Heart left ventricle (tissue), 16 donors: ENCODE data around the gene C1orf116. TPM values are rescaled to one million over a fixed set of nuclear protein-coding genes. Genes with fewer than 3 reads are reported as not detected.

Source experiments
- ATAC-seq, 4 donors: fragments of 200-7000 bp; cut with Tn5 transposase; one replicate each; pipeline ENCODE4 v1.9.1; 2020 to 2022; ENCODE audit warnings: moderate library complexity in 4 of 4, mild to moderate bottlenecking in 3 of 4, moderate number of reproducible peaks in 1 of 4
- DNase-seq, 5 donors: peaks; one replicate each; pipeline ENCODE4 v3.0.0-alpha.2; 2020
- H3K27ac ChIP-seq, 12 donors: fragments of 200-600 bp; sonication (generic) in 4 of 12; one replicate each; pipeline versions ENCODE4 v1.5.0 to v1.8.0; 2016 to 2022; ENCODE audit warnings: mild to moderate bottlenecking in 2 of 12
- H3K27me3 ChIP-seq, 9 donors: fragments of 200-600 bp; sonication (generic) in 2 of 9; one replicate each; pipeline versions ENCODE4 v1.5.1 to v1.8.0; 2016 to 2022; ENCODE audit warnings: mild to moderate bottlenecking in 3 of 9
- H3K36me3 ChIP-seq, 9 donors: fragments of 200-600 bp; sonication (generic) in 2 of 9; one replicate each; pipeline versions ENCODE4 v1.5.0 to v1.8.0; 2018 to 2022; ENCODE audit warnings: mild to moderate bottlenecking in 2 of 9
- H3K4me1 ChIP-seq, 12 donors: fragments of 200-600 bp; sonication (generic) in 4 of 12; one replicate each; pipeline versions ENCODE4 v1.5.0 to v1.8.0; 2016 to 2022; ENCODE audit warnings: mild to moderate bottlenecking in 3 of 12
- H3K4me3 ChIP-seq, 12 donors: fragments of 200-600 bp; sonication (generic) in 4 of 12; one replicate each; pipeline versions ENCODE4 v1.5.0 to v1.8.0; 2017 to 2022; ENCODE audit warnings: mild to moderate bottlenecking in 9 of 12, moderate library complexity in 4 of 12
- H3K9me3 ChIP-seq, 12 donors: fragments of 200-600 bp; sonication (generic) in 4 of 12; one replicate each; pipeline versions ENCODE4 v1.5.0 to v1.8.0; 2016 to 2022; ENCODE audit warnings: mild to moderate bottlenecking in 1 of 12
- POLR2A ChIP-seq, 2 donors: fragments of 450-650 bp; IDR thresholded peaks; one replicate each; pipeline ENCODE4 v1.6.1; 2017; ENCODE audit warnings: antibody characterized with exemption in 2 of 2, mild to moderate bottlenecking in 2 of 2, moderate library complexity in 2 of 2
- WGBS, 4 donors: extraction: QIAGEN DNeasy Blood & Tissue Kit in 2 of 4; methylation state at CpG; one replicate each; pipeline versions ENCODE4 v1.1.5 to v1.1.7; 2013 to 2018; 5-methylcytosine and 5-hydroxymethylcytosine counted together
- intact Hi-C, 10 donors: fragments of 100-400 bp; cut with DNase I; formaldehyde crosslinking; loops; one replicate each; pipeline versions ENCODE4 v1.11.1 to v1.14.2; 2022
- polyA plus RNA-seq, 2 donors: library from polyadenylated mRNA; stranded (reverse); fragments of 200-250 nt; gene quantifications; one replicate each; pipeline ENCODE4 v1.2.3, GENCODE V29; 2013
- total RNA-seq, 9 donors: library from RNA; depleted of rRNA in 2 of 9; stranded (reverse); fragments of >200 nt in 2 of 9; fragmentation: NEBNext Ultra II Directional in 3 of 9; extraction: Animal tissue kit (Norgen Biotek cat#: 25700) in 3 of 9; gene quantifications; one replicate each; pipeline versions ENCODE4 v1.1.0 to v1.2.4, GENCODE V29; 2016 to 2023
- TF ChIP-seq, protein P1 (sequence below), 12 donors: fragments of 200-600 bp; sonication (generic) in 4 of 12; IDR thresholded peaks; one replicate each; pipeline versions ENCODE4 v1.5.0 to v1.8.0; 2018 to 2022; ENCODE audit warnings: antibody characterized with exemption in 12 of 12, mild to moderate bottlenecking in 5 of 12
- donor health status: ischemic (EF 13 %, LVEDD 7.1; RV severe dilation, severe dysfunction).
- donor health status: healthy with polysubstance abuse.
- donor health status: DM: no; HTN: yes; CAD: no.
- donor health status: DM: no; HTN: no; CAD: no.
- donor health status: ischemic (EF 25% LVEDD 6.9; RV normal size, moderate dysfunction).
- donor health status: ischemic (EF 25% LVEDD 5.7; RV mildly dilated, moderate dysfunction).
- donor health status: healthy.
- donor health status: DM: yes; HTN: yes; CAD: no.
- donor health status: ischemic (EF 35%, LVEDD 5.7; RV mildly dilated, moderate dysfunction).
- donor health status: nonischemic (EF 11% LVEDD 7.7; RV severe dilation, severe dysfunction).
- donor health status: DM: yes; HTN: yes; CAD: no.
- donor health status: PGD.
- donor health status: ischemic (EF 29% LVEDD 5.4; RV normal size, mild dysfunction).
- donor health status: nonischemic (EF 23%, LVEDD 6.1; RV moderate dilation, normal function).

Gene C1orf116
- total and polyA plus RNA-seq, 11 donors: 0.08 to 3.3 (median 0.60) TPM

GRCh38 chr1:207071426-207071825, 38.9 kb upstream of the C1orf116 start:
- Histone ChIP-seq H3K36me3 (peaks cover 0 to 99% (median 71%) of the 10 kb centered on the region in 9 donors), H3K4me3 (no peak overlapping the region), H3K27ac (peak overlapping the region in 4 of 12 donors; percentile 17 to 83 (median 60)), H3K27me3 (no peaks in the 10 kb centered on the region), H3K9me3 (no peaks in the 10 kb centered on the region), H3K4me1 (peaks cover 0 to 82% (median 11%) of the 10 kb centered on the region in 12 donors)
- no peak for ATAC-seq
- no peak for TF ChIP-seq POLR2A (IDR thresholded peaks at IDR 0.05)
- TF ChIP-seq, protein P1, sequence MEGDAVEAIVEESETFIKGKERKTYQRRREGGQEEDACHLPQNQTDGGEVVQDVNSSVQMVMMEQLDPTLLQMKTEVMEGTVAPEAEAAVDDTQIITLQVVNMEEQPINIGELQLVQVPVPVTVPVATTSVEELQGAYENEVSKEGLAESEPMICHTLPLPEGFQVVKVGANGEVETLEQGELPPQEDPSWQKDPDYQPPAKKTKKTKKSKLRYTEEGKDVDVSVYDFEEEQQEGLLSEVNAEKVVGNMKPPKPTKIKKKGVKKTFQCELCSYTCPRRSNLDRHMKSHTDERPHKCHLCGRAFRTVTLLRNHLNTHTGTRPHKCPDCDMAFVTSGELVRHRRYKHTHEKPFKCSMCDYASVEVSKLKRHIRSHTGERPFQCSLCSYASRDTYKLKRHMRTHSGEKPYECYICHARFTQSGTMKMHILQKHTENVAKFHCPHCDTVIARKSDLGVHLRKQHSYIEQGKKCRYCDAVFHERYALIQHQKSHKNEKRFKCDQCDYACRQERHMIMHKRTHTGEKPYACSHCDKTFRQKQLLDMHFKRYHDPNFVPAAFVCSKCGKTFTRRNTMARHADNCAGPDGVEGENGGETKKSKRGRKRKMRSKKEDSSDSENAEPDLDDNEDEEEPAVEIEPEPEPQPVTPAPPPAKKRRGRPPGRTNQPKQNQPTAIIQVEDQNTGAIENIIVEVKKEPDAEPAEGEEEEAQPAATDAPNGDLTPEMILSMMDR (IDR thresholded peaks at IDR 0.05): no peak
- DNase-seq: no peak
- intact Hi-C loops: loop anchor here in 1 of 10 donors (10.0 kb wide), 1 partner anchor 157 kb away; no protein-coding TSS in a partner anchor
- 85 to 91% (median 87%) methylated on average over 6 of the region's 6 CpGs for WGBS, 4 donors

DNA sequence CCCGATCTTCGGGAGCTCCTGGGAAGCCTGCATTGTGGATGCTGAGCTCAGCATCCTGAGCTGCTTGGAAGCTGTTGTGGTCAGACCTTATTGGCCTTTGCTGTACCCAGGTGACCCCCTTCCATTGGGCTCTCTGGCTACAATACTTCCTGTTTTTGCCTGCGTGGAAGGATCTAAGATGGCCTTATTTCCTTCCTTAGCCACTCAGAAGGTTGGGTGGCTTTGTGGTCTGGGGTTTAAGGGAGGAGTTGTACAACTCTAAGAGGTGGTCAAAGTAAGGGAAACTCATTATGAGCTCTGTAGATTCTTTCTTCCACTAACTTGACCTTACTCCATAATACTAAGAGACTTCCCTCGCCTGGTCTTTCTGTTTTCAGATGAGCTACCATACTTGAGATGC, 38.3 kb upstream of the C1orf116 start:
- peaks cover 0 to 99% (median 71%) of the 10 kb centered on the region in 9 donors for H3K36me3 ChIP-seq
- no peaks in the 10 kb centered on the region for H3K27me3 ChIP-seq
- DNase-seq (no peak), ATAC-seq (peak in 1 of 4 donors; percentile 3)
- TF ChIP-seq, protein P1 (IDR thresholded peaks at IDR 0.05): no peak
- 82 to 93% (median 85%) methylated on average over 4 of the region's 4 CpGs for WGBS, 4 donors
- H3K4me3 ChIP-seq: no peak overlapping the region
- no peaks in the 10 kb centered on the region for H3K9me3 ChIP-seq
- H3K4me1 ChIP-seq: peaks cover 0 to 76% (median 9%) of the 10 kb centered on the region in 12 donors
- intact Hi-C loops: loop anchor here in 1 of 10 donors (10.0 kb wide), 1 partner anchor 156 kb away; no protein-coding TSS in a partner anchor
- peak overlapping the region in 11 of 12 donors; percentile 25 to 83 (median 67) for H3K27ac ChIP-seq

DNA sequence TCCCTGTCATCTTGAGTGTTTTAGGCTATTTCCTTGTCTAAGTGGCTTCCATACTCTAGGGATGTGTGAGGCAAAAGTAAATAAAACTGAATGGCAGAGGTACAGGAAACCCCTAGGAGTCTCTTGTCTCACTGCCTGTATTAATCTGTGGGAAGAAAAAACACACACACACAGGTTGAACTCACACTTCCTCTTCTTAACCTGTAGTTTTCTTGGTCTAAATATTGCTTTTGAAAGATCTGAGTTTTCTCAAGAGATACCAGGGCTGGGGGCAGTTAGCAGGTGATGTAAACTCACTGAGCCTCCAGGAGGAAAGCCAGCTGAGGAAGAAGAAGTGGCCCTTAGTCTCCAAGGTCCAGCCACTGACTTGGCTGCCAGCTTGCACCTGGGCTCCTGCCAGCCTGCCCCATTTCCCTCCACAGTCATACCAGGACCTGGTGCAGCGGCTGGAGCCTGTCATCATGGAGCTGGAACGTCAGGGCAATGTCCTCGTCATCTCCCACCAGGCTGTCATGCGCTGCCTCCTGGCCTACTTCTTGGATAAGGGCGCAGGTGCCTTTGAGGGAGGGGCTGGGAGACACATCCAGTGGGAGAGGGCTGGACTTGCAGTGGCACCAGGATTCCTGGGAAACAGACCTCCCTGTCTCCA, 37.4 kb upstream of the C1orf116 start:
- no peaks in the 10 kb centered on the region for H3K27me3 ChIP-seq
- H3K27ac ChIP-seq: peak overlapping the region in 11 of 12 donors; percentile 25 to 83 (median 67)
- peak; percentile 62 to 83 (median 68) for DNase-seq
- peak; percentile 63 to 86 (median 80) for ATAC-seq
- peaks cover 0 to 72% (median 9%) of the 10 kb centered on the region in 12 donors for H3K4me1 ChIP-seq
- 49 to 90% (median 66%) methylated on average over 1 to 5 of the region's 5 CpGs for WGBS, 4 donors
- no peak for TF ChIP-seq POLR2A (IDR thresholded peaks at IDR 0.05)
- TF ChIP-seq, protein P1 (IDR thresholded peaks at IDR 0.05): no peak
- peaks cover 0 to 99% (median 72%) of the 10 kb centered on the region in 9 donors for H3K36me3 ChIP-seq
- no peak overlapping the region for H3K4me3 ChIP-seq
- H3K9me3 ChIP-seq: no peaks in the 10 kb centered on the region
- intact Hi-C loops: loop anchor here in 1 of 10 donors (10.0 kb wide), 1 partner anchor 155 kb away; no protein-coding TSS in a partner anchor

GRCh38 chr1:207069061-207069460, 36.5 kb upstream of the C1orf116 start:
- peak in 3 of 4 donors; percentile 45 to 79 (median 73) for ATAC-seq
- Histone ChIP-seq H3K4me3 (peak overlapping the region in 1 of 12 donors; percentile 15), H3K27ac (peak overlapping the region in 10 of 12 donors; percentile 32 to 83 (median 66)), H3K4me1 (peaks cover 0 to 70% (median 8%) of the 10 kb centered on the region in 12 donors), H3K36me3 (peaks cover 0 to 96% (median 80%) of the 10 kb centered on the region in 9 donors), H3K27me3 (no peaks in the 10 kb centered on the region), H3K9me3 (no peaks in the 10 kb centered on the region)
- intact Hi-C loops: no loop called here
- 52 to 64% (median 57%) methylated on average over 3 of the region's 3 CpGs for WGBS, 4 donors
- DNase-seq: peak in 1 of 5 donors; percentile 50
- no peak for TF ChIP-seq POLR2A (IDR thresholded peaks at IDR 0.05)
- TF ChIP-seq, protein P1 (IDR thresholded peaks at IDR 0.05): no peak
